Superior temporal gyrus (tissue), 1 donor: ENCODE data around the gene NOP53.
"Not testable (repeated sequence)": the region's sequence is repeated elsewhere in the genome, so short reads cannot be mapped to it uniquely, and the experiment has no call there.

Experiments
- DNase-seq: peaks from one replicate; pipeline ENCODE4 v3.0.0-alpha.2; 2016; ENCODE audit errors: extremely low spot score

The NOP53 gene

DNA sequence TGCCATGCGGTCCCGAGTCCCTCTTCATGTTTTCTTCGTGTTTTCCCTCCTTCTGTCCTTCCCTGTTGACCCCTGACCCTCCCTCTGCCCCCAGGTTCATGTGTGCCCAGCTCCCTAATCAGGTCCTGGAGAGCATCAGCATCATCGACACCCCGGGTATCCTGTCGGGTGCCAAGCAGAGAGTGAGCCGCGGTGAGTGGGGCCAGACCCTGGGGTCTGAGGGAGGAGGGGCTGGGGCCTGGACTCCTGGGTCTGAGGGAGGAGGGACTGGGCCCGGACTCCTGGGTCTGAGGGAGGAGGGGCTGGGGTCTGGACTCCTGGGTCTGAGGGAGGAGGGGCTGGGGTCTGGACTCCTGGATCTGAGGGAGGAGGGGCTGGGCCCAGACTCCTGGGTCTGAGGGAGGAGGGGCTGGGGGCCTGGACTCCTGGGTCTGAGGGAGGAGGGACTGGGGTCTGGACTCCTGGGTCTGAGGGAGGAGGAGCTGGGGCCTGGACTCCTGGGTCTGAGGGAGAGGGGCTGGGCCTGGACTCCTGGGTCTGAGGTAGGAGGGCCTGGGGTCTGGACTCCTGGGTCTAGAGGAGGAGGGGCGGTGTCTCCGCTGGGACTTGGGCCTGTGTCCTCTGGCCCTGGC lies 26.8 kb upstream of the NOP53 start:
- not testable (repeated sequence) for DNase-seq

DNA sequence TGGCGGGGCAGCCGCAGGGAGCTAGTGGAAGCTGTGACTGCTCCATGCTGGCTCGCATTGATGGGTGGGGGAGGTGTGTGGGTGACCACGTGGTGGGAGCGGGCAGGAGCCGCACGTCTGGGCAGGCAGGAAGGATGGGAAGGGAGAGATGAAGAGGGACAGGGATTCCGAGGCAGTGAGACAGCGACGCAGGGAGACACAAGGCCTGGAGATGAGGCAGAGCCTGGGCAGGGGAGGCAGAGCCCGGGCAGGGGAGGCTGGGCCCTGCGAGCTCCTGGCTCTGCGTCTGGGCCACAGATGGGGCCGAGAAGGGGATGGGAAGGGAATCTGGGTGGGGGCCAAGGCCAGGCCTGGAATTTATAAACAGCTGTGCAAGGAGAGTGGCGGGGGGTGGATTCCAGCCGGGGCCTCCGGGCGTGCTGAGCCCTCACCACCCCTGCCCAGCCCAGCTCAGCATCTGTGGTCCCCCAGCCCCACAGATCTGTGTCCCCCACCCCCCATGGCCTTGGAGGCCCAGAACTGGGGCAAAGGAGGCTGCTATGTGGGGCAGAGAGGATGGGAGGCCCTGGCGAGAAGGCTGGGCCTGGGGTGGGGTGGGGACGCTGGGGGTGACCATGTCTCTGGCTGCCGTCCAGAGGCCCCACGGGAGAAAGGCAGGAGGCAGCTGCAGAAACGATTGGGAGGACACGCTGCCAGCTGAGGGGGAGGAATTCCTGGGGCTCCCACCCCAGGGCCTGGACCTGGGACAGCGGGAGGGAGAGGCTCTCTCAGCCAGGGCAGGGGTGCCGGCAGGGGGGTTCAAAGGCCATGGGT lies 26.1 kb upstream of the NOP53 start:
- no peak for DNase-seq

GRCh38 chr19:47720669-47721422 lies 24.5 kb upstream of the NOP53 start:
- DNase-seq = no peak

GRCh38 chr19:47723581-47723940 lies 21.8 kb upstream of the NOP53 start:
- no peak for DNase-seq

GRCh38 chr19:47725759-47726401 lies 19.5 kb upstream of the NOP53 start:
- DNase-seq = no peak

DNA sequence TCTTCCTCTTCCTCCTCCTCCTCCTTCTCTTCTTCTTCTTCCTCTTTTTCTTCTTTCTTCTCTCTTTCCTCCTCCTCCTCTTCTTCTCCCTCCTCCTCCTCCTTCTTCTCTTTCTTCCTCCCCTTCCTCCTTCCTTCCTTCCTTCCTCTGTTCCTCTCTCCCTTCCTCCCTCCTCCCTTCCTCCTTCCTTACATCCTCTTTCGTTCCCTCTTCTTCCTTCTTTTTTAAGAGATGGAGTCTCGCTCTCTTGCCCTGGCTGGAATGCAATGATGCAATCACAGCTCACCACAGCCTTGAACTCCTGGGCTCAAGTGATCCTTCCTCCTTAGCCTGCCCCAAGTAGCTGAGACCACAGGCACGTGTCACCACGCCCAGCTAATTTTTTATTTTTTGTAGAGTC lies 18.9 kb upstream of the NOP53 start:
- DNase-seq = no peak

GRCh38 chr19:47728295-47728694 lies 17.1 kb upstream of the NOP53 start:
- DNase-seq = not testable (repeated sequence)

DNA sequence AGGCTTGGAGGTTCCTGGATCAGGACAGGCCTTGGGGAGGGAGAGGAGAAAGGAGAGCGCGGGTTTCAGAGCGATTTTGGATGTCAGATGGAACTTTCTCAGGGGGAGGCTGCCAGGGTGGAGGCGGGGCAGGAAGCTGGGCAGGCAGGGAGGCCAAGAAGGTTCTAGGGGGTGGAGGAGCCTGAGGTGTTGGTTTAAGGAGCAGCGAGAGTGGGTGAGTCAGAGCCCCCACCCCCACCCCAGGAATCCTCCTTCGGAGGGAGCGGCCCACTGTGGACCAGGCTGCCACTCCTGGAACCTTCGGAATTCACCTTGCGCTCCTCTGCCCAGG lies 15.9 kb upstream of the NOP53 start:
- no peak for DNase-seq

DNA sequence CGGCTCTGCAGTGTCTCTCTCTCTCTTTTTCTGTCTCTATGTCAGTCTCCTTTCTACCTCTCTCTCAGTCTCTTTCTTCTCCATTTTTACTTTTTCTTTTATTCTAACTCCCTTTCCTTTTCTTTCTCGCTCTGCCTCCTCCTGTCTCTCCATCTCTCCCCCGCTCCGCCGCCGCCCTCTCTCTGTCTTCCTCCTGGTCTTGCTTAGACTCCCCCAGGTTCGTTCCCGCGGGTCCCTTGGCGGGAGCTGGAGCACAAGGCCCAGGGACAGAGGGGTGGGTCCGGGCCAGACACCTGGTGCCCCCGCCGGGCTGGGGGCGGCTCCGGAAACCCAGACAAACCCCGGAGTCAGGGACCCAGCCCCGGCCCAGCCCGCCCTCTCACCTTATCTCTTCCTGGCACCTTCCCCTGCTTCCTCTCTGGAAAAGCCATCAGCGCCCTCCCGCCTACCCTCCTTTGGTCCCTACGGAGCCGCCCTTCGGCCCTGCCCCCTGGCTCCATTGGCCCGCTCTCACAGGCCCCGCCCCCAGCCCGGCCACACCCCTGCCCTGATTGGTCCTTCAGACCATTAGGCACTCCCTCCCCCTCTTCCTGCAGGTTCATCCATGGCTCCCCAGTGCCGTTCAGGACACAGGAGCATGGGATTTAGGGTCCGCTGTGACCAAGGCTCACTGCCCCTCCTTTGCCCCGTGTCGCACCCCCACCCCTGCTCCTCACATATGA lies 15.4 kb upstream of the NOP53 start:
- DNase-seq = no peak

DNA sequence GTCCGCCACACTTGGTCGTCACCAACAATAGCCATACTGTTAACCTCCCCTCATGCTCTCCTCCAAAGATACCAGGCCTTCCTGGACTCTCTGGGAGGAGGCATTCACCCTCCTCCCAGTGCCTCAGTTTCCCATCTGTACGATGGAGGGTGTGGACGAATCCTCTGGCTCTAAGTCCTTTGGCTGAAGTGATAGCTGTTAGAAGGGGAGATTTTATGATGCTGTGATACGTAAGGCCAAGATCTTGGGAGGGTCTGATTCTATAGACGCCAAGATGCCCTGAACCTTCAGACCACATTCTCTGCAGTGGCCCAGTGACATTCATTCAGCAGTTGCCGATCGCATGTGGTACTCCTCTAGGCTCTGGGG lies 14.8 kb upstream of the NOP53 start:
- no peak for DNase-seq

DNA sequence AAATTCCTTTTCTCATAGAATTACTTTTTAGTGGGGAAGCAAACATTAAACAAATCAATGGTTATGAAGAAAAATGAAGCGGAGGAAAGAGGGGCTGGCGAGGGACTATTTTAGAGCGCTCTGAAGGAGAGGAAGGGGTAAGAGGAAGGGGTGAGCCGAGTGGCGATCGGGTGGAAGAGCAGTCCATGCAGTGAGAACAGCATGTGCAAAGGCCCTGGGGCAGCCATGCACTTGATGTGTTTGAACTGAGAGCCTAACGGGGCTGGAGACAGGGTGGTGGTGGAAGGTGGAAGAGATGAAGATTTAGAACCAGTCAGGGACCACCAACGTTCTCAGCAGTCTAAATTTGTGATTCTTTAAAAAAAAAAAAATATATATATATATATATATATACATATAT lies 14.4 kb upstream of the NOP53 start:
- DNase-seq = no peak

DNA sequence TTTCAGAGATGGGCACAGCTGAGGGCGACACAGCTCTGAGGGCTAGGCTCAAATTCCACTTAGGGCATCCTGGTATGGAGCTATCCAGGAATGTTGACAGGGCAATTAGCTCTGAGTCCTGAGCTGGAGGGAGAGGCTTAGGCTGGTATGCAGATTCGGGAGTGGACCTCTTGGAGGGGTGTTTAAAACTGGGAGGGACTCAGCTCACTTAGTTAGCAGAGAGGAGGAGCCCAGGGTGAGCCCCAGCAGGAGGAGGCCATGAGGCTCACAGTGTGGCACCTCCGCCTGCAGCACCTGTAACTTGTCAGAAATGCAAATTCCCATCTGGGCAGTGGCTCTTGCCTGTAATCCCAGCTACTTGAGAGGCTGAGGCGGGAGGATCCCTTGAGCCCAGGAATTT lies 10.2 kb upstream of the NOP53 start:
- no peak for DNase-seq

DNA sequence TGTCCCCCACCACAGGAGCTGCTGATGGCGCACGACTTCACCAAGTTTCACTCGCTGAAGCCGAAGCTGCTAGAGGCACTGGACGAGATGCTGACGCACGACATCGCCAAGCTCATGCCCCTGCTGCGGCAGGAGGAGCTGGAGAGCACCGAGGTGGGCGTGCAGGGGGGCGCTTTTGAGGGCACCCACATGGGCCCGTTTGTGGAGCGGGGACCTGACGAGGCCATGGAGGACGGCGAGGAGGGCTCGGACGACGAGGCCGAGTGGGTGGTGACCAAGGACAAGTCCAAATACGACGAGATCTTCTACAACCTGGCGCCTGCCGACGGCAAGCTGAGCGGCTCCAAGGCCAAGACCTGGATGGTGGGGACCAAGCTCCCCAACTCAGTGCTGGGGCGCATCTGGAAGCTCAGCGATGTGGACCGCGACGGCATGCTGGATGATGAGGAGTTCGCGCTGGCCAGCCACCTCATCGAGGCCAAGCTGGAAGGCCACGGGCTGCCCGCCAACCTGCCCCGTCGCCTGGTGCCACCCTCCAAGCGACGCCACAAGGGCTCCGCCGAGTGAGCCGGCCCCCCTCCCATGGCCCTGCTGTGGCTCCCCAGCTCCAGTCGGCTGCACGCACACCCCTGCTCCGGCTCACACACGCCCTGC lies 4.4 kb upstream of the NOP53 start:
- DNase-seq = no peak

DNA sequence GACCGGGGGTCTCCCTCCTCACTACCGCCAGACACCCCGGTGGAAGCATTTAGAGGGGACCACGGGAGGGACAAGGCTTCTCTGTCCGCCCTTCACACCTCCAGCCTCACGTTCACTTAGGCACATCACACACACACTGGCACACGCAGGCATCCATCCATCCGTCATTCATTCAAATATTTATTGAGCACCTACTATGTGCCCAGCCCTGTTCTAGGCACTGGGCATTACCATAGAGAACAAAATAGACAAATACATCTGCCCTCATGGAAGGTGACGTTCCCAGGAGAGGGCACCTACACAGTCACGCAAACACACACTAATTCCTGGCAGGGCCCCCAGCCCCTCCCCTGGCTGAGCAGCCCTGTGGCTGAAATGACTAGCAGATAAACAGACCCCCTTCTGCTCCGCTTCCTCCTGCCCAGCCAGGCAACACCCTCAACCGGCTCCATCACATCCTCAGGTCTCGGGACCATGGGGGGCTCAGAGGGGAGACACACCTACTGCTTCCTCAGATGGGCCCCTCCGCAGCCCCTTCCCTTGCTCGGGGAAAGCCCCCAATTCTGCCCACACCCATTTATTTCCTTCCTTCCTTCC lies 3.7 kb upstream of the NOP53 start:
- no peak for DNase-seq

GRCh38 chr19:47742634-47743033 lies 2.7 kb upstream of the NOP53 start:
- no peak for DNase-seq

GRCh38 chr19:47746129-47746528 lies 783 bp downstream of the NOP53 start:
- DNase-seq = not testable (repeated sequence)

- no peak for DNase-seq
Observed at GRCh38 chr19:47749326-47749725, 4.0 kb downstream of the NOP53 start.

DNA sequence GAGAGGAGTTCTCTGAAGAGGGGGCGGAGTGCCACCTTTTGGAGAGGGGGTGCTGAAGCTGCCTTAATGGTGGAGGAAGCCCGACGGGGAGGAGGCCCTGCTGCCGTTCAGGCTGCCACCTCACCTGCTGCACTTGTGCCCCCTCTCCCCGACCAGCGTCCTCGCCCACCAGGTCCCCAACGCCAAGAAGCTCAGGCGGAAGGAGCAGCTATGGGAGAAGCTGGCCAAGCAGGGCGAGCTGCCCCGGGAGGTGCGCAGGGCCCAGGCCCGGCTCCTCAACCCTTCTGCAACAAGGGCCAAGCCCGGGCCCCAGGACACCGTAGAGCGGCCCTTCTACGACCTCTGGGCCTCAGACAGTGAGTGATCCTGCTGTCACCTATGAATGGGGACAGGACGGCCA lies 5.4 kb downstream of the NOP53 start:
- no peak for DNase-seq

DNA sequence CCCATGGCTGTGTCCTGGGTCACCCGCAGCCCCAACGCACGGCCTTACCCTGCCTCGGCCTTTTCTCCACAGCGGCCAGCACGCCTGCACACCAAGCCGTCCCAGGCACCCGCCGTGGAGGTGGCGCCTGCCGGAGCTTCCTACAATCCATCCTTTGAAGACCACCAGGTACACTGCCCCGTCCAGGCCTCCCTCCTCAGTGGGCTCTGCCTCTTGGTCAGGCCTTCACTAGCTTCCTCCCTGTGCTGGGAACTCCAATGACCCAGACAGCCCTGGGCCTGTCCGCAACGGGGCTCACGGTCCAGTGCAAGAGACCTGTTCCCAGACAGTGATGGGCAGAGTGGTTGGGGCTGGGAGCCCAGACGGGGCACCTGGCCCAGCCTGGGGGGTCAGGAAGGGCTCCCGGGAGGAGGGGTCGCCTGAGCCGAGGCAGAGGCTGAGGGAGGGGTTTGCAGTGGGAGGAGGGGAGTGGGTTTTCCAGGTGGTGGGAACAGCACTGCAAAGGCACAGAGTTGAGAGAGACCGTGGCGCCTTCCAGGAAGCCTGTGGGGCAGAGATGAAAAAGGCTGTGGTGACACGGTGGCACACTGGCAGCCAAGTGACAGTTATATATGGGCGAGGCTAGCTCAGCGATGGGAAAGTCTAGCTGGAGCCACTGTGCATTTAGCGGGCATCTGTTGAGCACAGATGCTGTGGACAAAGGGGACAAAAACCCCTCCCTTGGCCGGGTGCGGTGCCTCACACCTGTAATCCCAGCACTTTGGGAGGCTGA lies 7.3 kb downstream of the NOP53 start:
- no peak for DNase-seq
